ENCODE data around the gene OTOP2. TPM values are rescaled to one million over a fixed set of nuclear protein-coding genes. Genes with fewer than 3 reads are reported as not detected.

Gene OTOP2
- total RNA-seq, 1 experiment from 2014 or later = not detected

DNA sequence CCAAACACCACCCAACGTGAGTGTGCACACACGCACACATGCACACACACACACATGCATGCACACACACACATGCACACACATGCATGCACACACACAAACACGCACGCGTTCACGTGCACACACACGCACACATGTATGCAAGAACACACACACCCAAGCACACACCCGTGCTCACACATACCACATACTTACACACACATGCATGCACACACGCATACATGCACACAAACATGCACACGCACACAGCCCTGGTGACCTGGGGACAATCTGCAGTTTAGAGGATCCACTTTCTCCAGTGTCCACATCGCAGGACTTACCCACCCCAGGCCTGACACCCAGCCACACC, 7.2 kb upstream of the OTOP2 start:
- Histone ChIP-seq H3K27ac (ENCODE audit: low read length) (no peak overlapping the region), H3K4me2 (ENCODE audit: low read length) (no peak overlapping the region), H2AFZ (ENCODE audit: low read length) (no peak overlapping the region), H3F3A (ENCODE audit: low read length, unreplicated experiment) (no peaks in the 10 kb centered on the region), H3K9ac (ENCODE audit: low read length) (no peak overlapping the region), H3K4me3 (ENCODE audit: low read length) (no peak overlapping the region), H3K4me1 (ENCODE audit: insufficient read depth, low read length) (no peaks in the 10 kb centered on the region), H3K36me3 (ENCODE audit: low read depth, low read length) (no peaks in the 10 kb centered on the region), H3K27me3 (ENCODE audit: low read length) (no peaks in the 10 kb centered on the region), H3K9me2 (replicated peaks; ENCODE audit: low read length) (no peaks in the 10 kb centered on the region), H3K9me3 (ENCODE audit: low read length) (no peaks in the 10 kb centered on the region), H4K20me1 (ENCODE audit: low read length) (no peaks in the 10 kb centered on the region), H3K79me2 (ENCODE audit: low read length) (no peaks in the 10 kb centered on the region)
- ATAC-seq (no peak), DNase-seq (no peak)
- CTCF ChIA-PET = no interaction called here
- TF ChIP-seq EZH2phosphoT487 (IDR thresholded peaks at IDR 0.05; ENCODE audit: borderline replicate concordance, low read length) (no peak), EZH2 (IDR thresholded peaks at IDR 0.05; ENCODE audit: low read length, unreplicated experiment) (no peak)
- TF ChIP-seq, protein P1, sequence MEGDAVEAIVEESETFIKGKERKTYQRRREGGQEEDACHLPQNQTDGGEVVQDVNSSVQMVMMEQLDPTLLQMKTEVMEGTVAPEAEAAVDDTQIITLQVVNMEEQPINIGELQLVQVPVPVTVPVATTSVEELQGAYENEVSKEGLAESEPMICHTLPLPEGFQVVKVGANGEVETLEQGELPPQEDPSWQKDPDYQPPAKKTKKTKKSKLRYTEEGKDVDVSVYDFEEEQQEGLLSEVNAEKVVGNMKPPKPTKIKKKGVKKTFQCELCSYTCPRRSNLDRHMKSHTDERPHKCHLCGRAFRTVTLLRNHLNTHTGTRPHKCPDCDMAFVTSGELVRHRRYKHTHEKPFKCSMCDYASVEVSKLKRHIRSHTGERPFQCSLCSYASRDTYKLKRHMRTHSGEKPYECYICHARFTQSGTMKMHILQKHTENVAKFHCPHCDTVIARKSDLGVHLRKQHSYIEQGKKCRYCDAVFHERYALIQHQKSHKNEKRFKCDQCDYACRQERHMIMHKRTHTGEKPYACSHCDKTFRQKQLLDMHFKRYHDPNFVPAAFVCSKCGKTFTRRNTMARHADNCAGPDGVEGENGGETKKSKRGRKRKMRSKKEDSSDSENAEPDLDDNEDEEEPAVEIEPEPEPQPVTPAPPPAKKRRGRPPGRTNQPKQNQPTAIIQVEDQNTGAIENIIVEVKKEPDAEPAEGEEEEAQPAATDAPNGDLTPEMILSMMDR (conservative IDR thresholded peaks at IDR 0.05; ENCODE audit: low read depth, low read length) = no peak
- BruUV-seq (replicated peaks) = no TSS peak
- POLR2A ChIA-PET (ENCODE audit: unreplicated experiment) = no interaction called here
- intact Hi-C loops (cut with micrococcal nuclease) = no loop called here

DNA sequence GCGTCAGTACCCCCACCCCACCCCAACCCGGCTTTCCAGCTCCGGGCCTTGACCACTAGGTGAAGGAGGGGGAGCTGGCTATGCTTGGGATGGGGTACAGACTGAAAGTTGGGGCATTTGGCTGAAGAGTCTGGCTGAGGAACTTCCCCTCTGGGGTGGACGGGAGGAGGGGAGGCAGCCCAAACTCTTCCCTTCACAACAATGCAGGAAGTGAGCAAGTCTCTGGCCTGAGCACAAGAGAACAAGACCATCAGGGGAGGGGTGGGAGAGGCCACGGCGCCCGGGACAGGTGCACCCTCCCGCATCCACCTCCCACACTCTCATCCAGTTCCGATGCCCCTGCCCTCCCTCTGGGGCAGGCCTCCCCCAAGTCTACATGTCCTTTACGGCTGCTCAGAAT, 6.6 kb upstream of the OTOP2 start:
- Histone ChIP-seq H3K27ac (ENCODE audit: low read length) (no peak overlapping the region), H3K4me1 (ENCODE audit: insufficient read depth, low read length) (no peaks in the 10 kb centered on the region), H3K79me2 (ENCODE audit: low read length) (no peaks in the 10 kb centered on the region), H3K4me3 (ENCODE audit: low read length) (no peak overlapping the region), H4K20me1 (ENCODE audit: low read length) (no peaks in the 10 kb centered on the region), H3K36me3 (ENCODE audit: low read depth, low read length) (no peaks in the 10 kb centered on the region), H3K27me3 (ENCODE audit: low read length) (peaks cover 2% of the 10 kb centered on the region; the same call in 1 of the 2 replicates), H3F3A (ENCODE audit: low read length, unreplicated experiment) (no peaks in the 10 kb centered on the region), H2AFZ (ENCODE audit: low read length) (no peak overlapping the region), H3K9me3 (ENCODE audit: low read length) (no peaks in the 10 kb centered on the region), H3K4me2 (ENCODE audit: low read length) (no peak overlapping the region), H3K9ac (ENCODE audit: low read length) (no peak overlapping the region), H3K9me2 (replicated peaks; ENCODE audit: low read length) (no peaks in the 10 kb centered on the region)
- BruUV-seq (replicated peaks) = no TSS peak
- ChIA-PET POLR2A (ENCODE audit: unreplicated experiment) (no interaction called here), CTCF (interaction anchor here (0.6 kb wide), 1 partner anchor 115 kb away, joined by 4 read pairs; no protein-coding TSS in a partner anchor)
- ATAC-seq (peak; percentile 26; the same call in 1 of the 2 replicates), DNase-seq (no peak)
- TF ChIP-seq, protein P1 (conservative IDR thresholded peaks at IDR 0.05; ENCODE audit: low read depth, low read length) = no peak
- TF ChIP-seq EZH2phosphoT487 (IDR thresholded peaks at IDR 0.05; ENCODE audit: borderline replicate concordance, low read length) (no peak), EZH2 (IDR thresholded peaks at IDR 0.05; ENCODE audit: low read length, unreplicated experiment) (no peak)
- intact Hi-C loops (cut with micrococcal nuclease) = no loop called here

DNA sequence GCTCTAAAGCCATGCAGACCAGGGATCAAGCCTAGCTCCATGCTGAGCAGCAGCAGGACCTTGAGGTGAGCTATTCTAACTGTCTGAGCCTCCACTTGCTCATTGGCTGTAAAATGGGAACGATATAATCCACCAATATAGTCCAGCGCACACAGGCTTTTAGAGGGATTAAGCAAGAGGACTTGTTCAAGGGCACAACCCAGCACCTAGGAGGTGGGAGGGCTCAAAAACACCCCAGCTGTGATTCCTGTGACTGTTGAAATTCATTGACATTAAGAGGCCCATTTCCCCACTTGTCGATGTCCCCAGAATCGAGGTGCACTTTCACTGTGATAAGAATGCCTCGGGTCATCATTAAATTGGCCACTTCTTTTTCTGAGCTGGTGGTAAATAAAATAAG, 5.2 kb upstream of the OTOP2 start:
- no TSS peak for BruUV-seq (replicated peaks)
- ChIA-PET POLR2A (ENCODE audit: unreplicated experiment) (no interaction called here), CTCF (no interaction called here)
- H3K9me2 ChIP-seq (replicated peaks; ENCODE audit: low read length) = no peaks in the 10 kb centered on the region
- no peak overlapping the region for H3K4me3 ChIP-seq (ENCODE audit: low read length)
- H2AFZ ChIP-seq (ENCODE audit: low read length) = no peak overlapping the region
- H3K79me2 ChIP-seq (ENCODE audit: low read length) = no peaks in the 10 kb centered on the region
- no peaks in the 10 kb centered on the region; the same call in 1 of the 2 replicates for H3K4me1 ChIP-seq (ENCODE audit: insufficient read depth, low read length)
- no peaks in the 10 kb centered on the region for H3F3A ChIP-seq (ENCODE audit: low read length, unreplicated experiment)
- H3K4me2 ChIP-seq (ENCODE audit: low read length) = no peak overlapping the region
- peaks cover 15% of the 10 kb centered on the region for H3K27me3 ChIP-seq (ENCODE audit: low read length)
- intact Hi-C loops (cut with micrococcal nuclease) = no loop called here
- no peaks in the 10 kb centered on the region for H3K9me3 ChIP-seq (ENCODE audit: low read length)
- no peaks in the 10 kb centered on the region for H3K36me3 ChIP-seq (ENCODE audit: low read depth, low read length)
- TF ChIP-seq, protein P1 (conservative IDR thresholded peaks at IDR 0.05; ENCODE audit: low read depth, low read length) = no peak
- TF ChIP-seq EZH2phosphoT487 (IDR thresholded peaks at IDR 0.05; ENCODE audit: borderline replicate concordance, low read length) (no peak), EZH2 (IDR thresholded peaks at IDR 0.05; ENCODE audit: low read length, unreplicated experiment) (no peak)
- ATAC-seq (no peak), DNase-seq (no peak)
- no peak overlapping the region for H3K27ac ChIP-seq (ENCODE audit: low read length)
- H3K9ac ChIP-seq (ENCODE audit: low read length) = no peak overlapping the region
- no peaks in the 10 kb centered on the region for H4K20me1 ChIP-seq (ENCODE audit: low read length)

All from PC-3 (cell line).